Measurements from ENCODE around the gene FNDC11.

GRCh38 chr20:63565699-63566335, 11.9 kb downstream of the FNDC11 start:
- TF ChIP-seq HNRNPUL1 (IDR thresholded peaks at IDR 0.05; ENCODE audit: low read depth, low read length) (no peak), EZH2 (conservative IDR thresholded peaks at IDR 0.05; ENCODE audit: low read depth, low read length) (no peak), ARNTL (CRISPR knock-in tag; IDR thresholded peaks at IDR 0.05) (no peak), PTBP1 (IDR thresholded peaks at IDR 0.05; ENCODE audit: low read depth, low read length, poor library complexity, severe bottlenecking) (no peak), HMGXB4 (CRISPR knock-in tag; IDR thresholded peaks at IDR 0.05; ENCODE audit: borderline replicate concordance in 1 of 2, low read depth in 1 of 2) (no peak), ATF2 (CRISPR knock-in tag; IDR thresholded peaks at IDR 0.05) (no peak), ZNF274 (CRISPR knock-in tag; IDR thresholded peaks at IDR 0.05) (no peak), ZBTB21 (CRISPR knock-in tag; IDR thresholded peaks at IDR 0.05) (no peak), HBP1 (CRISPR knock-in tag; IDR thresholded peaks at IDR 0.05; ENCODE audit: low read depth) (no peak)

All from HepG2 (cell line).